KMS-11 (cell line): ENCODE results near the gene NREP.

Source experiments
- H2AFZ ChIP-seq: fragments of 200-600 bp; sonication (generic); 2 replicates; pipeline ENCODE4 v1.6.1; 2016; ENCODE audit warnings: antibody characterized with exemption, mixed run types, low read depth
- H3K27ac ChIP-seq: fragments of 200-600 bp; sonication (generic); 2 replicates; pipeline ENCODE4 v1.6.1; 2016; ENCODE audit warnings: mild to moderate bottlenecking, mixed run types
- H3K27me3 ChIP-seq: fragments of 200-600 bp; sonication (generic); 2 replicates; pipeline ENCODE4 v1.6.1; 2017; ENCODE audit warnings: mild to moderate bottlenecking, low read depth, mixed run types, moderate library complexity; ENCODE audit not compliant: insufficient read depth
- H3K36me3 ChIP-seq: fragments of 200-600 bp; sonication (generic); 2 replicates; pipeline ENCODE4 v1.6.1; 2017; ENCODE audit warnings: mild to moderate bottlenecking, mixed run types; ENCODE audit not compliant: insufficient read depth
- H3K4me1 ChIP-seq: fragments of 200-600 bp; sonication (generic); 2 replicates; pipeline ENCODE4 v1.6.1; 2016; ENCODE audit warnings: mild to moderate bottlenecking, low read depth, mixed run types; ENCODE audit not compliant: poor library complexity, severe bottlenecking
- H3K4me2 ChIP-seq: fragments of 200-600 bp; sonication (generic); 2 replicates; pipeline ENCODE4 v1.7.0; 2016; ENCODE audit warnings: mild to moderate bottlenecking, mixed run types
- H3K4me3 ChIP-seq: fragments of 200-600 bp; sonication (generic); IDR thresholded peaks from 2 replicates; pipeline ENCODE4 v1.6.1; 2017; ENCODE audit warnings: low read depth, low read length, mixed read lengths; ENCODE audit not compliant: insufficient read depth
- H3K79me2 ChIP-seq: fragments of 200-600 bp; sonication (generic); 2 replicates; pipeline ENCODE4 v1.6.1; 2016; ENCODE audit warnings: low read depth, mixed run types; ENCODE audit not compliant: insufficient read depth
- H3K9ac ChIP-seq: fragments of 200-600 bp; sonication (generic); 2 replicates; pipeline ENCODE4 v1.6.1; 2016; ENCODE audit warnings: mild to moderate bottlenecking, mixed run types
- H4K20me1 ChIP-seq: fragments of 200-600 bp; sonication (generic); 2 replicates; pipeline ENCODE4 v1.6.1; 2016; ENCODE audit warnings: mild to moderate bottlenecking, mixed run types; ENCODE audit not compliant: insufficient read depth
- CTCF ChIP-seq: fragments of 200-600 bp; sonication (generic); conservative IDR thresholded peaks from 2 replicates; pipeline ENCODE4 v1.6.1; 2017; ENCODE audit warnings: low read depth, mild to moderate bottlenecking, antibody characterized with exemption, low read length, moderate library complexity, mixed read lengths

NREP gene

GRCh38 chr5:111765613-111766571 is 8.9 kb upstream of the NREP start:
- H3K4me1 ChIP-seq = no peaks in the 10 kb centered on the region
- no peaks in the 10 kb centered on the region for H3K36me3 ChIP-seq
- no peak for TF ChIP-seq CTCF
- no peak overlapping the region for H2AFZ ChIP-seq
- no peaks in the 10 kb centered on the region for H3K27me3 ChIP-seq
- no peaks in the 10 kb centered on the region for H4K20me1 ChIP-seq
- no peak overlapping the region for H3K4me3 ChIP-seq
- H3K9ac ChIP-seq = no peak overlapping the region
- H3K27ac ChIP-seq = no peak overlapping the region
- H3K79me2 ChIP-seq = no peaks in the 10 kb centered on the region
- no peak overlapping the region for H3K4me2 ChIP-seq

- no peaks in the 10 kb centered on the region for H3K27me3 ChIP-seq
- no peaks in the 10 kb centered on the region for H3K36me3 ChIP-seq
- TF ChIP-seq CTCF = no peak
- no peaks in the 10 kb centered on the region for H4K20me1 ChIP-seq
- no peak overlapping the region for H3K9ac ChIP-seq
- no peak overlapping the region for H2AFZ ChIP-seq
- no peaks in the 10 kb centered on the region for H3K79me2 ChIP-seq
- no peak overlapping the region for H3K4me2 ChIP-seq
- no peak overlapping the region for H3K4me3 ChIP-seq
- peaks cover 1% of the 10 kb centered on the region for H3K4me1 ChIP-seq
- H3K27ac ChIP-seq = no peak overlapping the region
Measured at GRCh38 chr5:111764019-111764418, 7.0 kb upstream of the NREP start.

GRCh38 chr5:111762895-111763294 is 5.9 kb upstream of the NREP start:
- H3K36me3 ChIP-seq = no peaks in the 10 kb centered on the region
- no peaks in the 10 kb centered on the region for H4K20me1 ChIP-seq
- no peaks in the 10 kb centered on the region for H3K79me2 ChIP-seq
- H3K4me2 ChIP-seq = no peak overlapping the region
- no peak overlapping the region for H3K9ac ChIP-seq
- H3K4me1 ChIP-seq = peaks cover 9% of the 10 kb centered on the region
- H3K4me3 ChIP-seq = no peak overlapping the region
- H3K27me3 ChIP-seq = no peaks in the 10 kb centered on the region
- no peak overlapping the region for H3K27ac ChIP-seq
- no peak overlapping the region for H2AFZ ChIP-seq
- no peak for TF ChIP-seq CTCF

GRCh38 chr5:111758284-111758628 is 1.3 kb upstream of the NREP start:
- no peaks in the 10 kb centered on the region for H3K36me3 ChIP-seq
- H2AFZ ChIP-seq = peak overlapping the region; percentile 60
- H3K79me2 ChIP-seq = 0 out of 2 replicates have a peak, but pooled peaks cover 12% of the 10 kb centered on the region
- TF ChIP-seq CTCF = no peak
- peak overlapping the region; percentile 95 for H3K9ac ChIP-seq
- peak overlapping the region; percentile 99 for H3K27ac ChIP-seq
- H3K4me3 ChIP-seq = no peak overlapping the region
- H3K4me2 ChIP-seq = peak overlapping the region; percentile 75
- H3K27me3 ChIP-seq = no peaks in the 10 kb centered on the region
- H4K20me1 ChIP-seq = no peaks in the 10 kb centered on the region
- H3K4me1 ChIP-seq = peaks cover 36% of the 10 kb centered on the region
